ENCODE results near the gene TMEM219. TPM values are rescaled to one million over a fixed set of nuclear protein-coding genes. Genes with fewer than 3 reads are reported as not detected.
A peak's percentile ranks its signal among the peaks of the same experiment; 100 is the strongest.

The TMEM219 gene
- total RNA-seq, 1 donor from 2014 or later = 63.2 TPM

DNA sequence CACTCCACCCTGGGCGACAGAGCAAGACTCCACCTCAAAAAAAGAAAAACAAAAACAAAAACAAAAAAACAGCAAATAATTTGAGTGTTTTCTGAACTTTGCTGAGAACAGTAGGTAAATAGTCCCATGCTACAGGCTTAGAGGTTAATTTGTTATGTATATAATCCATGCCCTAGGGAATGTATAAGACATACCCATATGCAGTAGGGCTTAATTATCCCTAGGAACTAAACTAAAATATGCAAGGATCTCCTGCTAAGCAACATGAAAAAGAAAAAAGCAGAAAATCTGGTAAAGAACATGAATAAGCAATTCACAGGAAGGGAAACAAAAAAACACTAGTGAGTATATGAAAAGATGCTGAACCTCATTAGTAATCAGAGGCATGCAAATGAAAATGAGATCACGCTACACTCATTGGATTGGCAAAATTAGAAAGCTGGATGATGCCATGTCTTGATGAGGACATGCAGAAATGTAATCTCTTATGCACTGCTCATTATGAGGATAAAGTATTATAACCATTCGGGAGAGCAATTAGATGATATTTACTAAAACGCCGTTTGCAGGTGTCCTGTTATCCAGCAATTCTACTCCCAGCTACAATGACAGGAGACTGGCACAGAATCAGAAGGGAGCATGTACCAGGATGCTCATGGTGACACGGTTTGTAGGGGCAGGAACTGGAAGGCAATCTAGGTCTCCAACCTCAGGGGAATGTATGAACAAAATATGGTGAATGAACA, 41.4 kb upstream of the TMEM219 start:
- H3K4me3 ChIP-seq = no peak overlapping the region
- H3K4me1 ChIP-seq = peaks cover 16% of the 10 kb centered on the region
- peaks cover 46% of the 10 kb centered on the region for H3K36me3 ChIP-seq
- H3K27ac ChIP-seq (replicated peaks) = no peak overlapping the region
- intact Hi-C loops (cut with micrococcal nuclease) = no loop called here
- TF ChIP-seq, protein P1, sequence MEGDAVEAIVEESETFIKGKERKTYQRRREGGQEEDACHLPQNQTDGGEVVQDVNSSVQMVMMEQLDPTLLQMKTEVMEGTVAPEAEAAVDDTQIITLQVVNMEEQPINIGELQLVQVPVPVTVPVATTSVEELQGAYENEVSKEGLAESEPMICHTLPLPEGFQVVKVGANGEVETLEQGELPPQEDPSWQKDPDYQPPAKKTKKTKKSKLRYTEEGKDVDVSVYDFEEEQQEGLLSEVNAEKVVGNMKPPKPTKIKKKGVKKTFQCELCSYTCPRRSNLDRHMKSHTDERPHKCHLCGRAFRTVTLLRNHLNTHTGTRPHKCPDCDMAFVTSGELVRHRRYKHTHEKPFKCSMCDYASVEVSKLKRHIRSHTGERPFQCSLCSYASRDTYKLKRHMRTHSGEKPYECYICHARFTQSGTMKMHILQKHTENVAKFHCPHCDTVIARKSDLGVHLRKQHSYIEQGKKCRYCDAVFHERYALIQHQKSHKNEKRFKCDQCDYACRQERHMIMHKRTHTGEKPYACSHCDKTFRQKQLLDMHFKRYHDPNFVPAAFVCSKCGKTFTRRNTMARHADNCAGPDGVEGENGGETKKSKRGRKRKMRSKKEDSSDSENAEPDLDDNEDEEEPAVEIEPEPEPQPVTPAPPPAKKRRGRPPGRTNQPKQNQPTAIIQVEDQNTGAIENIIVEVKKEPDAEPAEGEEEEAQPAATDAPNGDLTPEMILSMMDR (IDR thresholded peaks at IDR 0.05; ENCODE audit: borderline replicate concordance) = no peak
- no peaks in the 10 kb centered on the region for H3K9me3 ChIP-seq (replicated peaks)
- DNase-seq = no peak
- H3K27me3 ChIP-seq (ENCODE audit: low read depth) = no peaks in the 10 kb centered on the region

DNA sequence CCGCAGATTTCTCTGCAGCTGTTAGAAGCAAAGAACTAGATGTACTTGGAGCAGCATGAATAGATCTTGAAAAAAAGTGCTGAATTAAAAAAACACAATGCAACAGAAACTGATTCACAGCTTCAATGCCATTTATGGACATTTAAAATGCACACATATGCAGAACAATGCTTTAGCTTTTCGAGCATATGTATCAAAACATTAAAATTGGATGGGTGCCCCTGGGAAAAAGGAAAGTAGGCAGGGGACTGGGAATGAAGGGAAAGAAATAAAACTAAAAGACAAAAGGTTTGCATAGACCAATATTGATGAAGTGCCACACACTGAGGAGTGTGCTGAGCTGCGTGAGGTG, 40.9 kb upstream of the TMEM219 start:
- no peak overlapping the region for H3K4me3 ChIP-seq
- peaks cover 22% of the 10 kb centered on the region for H3K4me1 ChIP-seq
- H3K9me3 ChIP-seq (replicated peaks) = no peaks in the 10 kb centered on the region
- H3K36me3 ChIP-seq = peaks cover 40% of the 10 kb centered on the region
- no peak overlapping the region for H3K27ac ChIP-seq (replicated peaks)
- no peak for DNase-seq
- intact Hi-C loops (cut with micrococcal nuclease) = no loop called here
- TF ChIP-seq, protein P1 (IDR thresholded peaks at IDR 0.05; ENCODE audit: borderline replicate concordance) = no peak
- no peaks in the 10 kb centered on the region for H3K27me3 ChIP-seq (ENCODE audit: low read depth)

DNA sequence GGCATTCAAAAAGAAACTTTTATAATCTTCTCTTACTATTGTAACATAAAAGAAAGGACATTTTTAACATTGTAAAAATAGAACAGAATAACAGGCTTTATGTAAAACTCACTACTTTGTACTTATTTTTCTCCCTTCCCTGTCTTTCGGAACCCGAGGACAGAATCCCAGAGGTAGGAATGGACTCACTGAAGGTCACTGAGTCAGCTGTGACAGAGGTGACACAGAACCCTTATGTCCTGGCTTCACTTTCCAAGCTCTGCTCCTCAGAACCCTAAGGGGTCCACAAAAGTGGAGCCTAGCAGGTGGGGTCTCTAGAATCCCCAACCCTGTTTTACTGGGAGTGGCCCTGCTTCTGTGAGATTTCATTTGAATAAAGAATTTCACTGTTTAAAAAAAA, 39.6 kb upstream of the TMEM219 start:
- peaks cover 40% of the 10 kb centered on the region for H3K36me3 ChIP-seq
- no peaks in the 10 kb centered on the region for H3K27me3 ChIP-seq (ENCODE audit: low read depth)
- no peaks in the 10 kb centered on the region for H3K9me3 ChIP-seq (replicated peaks)
- TF ChIP-seq, protein P1 (IDR thresholded peaks at IDR 0.05; ENCODE audit: borderline replicate concordance) = no peak
- peaks cover 33% of the 10 kb centered on the region for H3K4me1 ChIP-seq
- no peak overlapping the region for H3K27ac ChIP-seq (replicated peaks)
- intact Hi-C loops (cut with micrococcal nuclease) = no loop called here
- no peak overlapping the region for H3K4me3 ChIP-seq
- no peak for DNase-seq

DNA sequence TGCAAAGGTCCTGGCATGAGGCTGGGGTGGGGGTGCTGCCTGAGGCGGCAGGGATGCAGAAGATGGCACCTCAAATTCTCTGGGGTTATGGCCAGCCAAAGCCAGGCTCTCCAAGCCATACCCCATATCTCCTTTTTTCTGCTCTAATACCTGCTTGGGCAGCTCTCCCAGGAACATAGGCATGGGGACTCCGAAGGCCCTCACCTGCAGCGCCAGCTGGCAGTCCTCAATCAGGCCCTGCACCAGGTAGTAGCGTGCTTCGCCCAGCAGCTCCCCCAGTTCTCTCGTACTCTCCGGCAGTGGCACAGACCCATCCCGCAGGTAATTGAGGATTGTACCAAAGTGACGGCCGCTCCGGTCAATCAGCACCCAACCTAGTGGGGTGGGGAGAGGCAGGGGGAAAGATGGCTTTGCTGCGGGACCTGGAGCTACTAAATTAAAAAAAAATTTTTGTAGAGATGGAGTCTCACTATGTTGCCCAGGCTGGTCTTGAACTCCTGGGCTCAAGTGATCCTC, 38.8 kb upstream of the TMEM219 start:
- H3K4me3 ChIP-seq = no peak overlapping the region
- peaks cover 40% of the 10 kb centered on the region for H3K36me3 ChIP-seq
- H3K27me3 ChIP-seq (ENCODE audit: low read depth) = no peaks in the 10 kb centered on the region
- DNase-seq = no peak
- intact Hi-C loops (cut with micrococcal nuclease) = no loop called here
- TF ChIP-seq, protein P1 (IDR thresholded peaks at IDR 0.05; ENCODE audit: borderline replicate concordance) = no peak
- no peak overlapping the region for H3K27ac ChIP-seq (replicated peaks)
- peaks cover 35% of the 10 kb centered on the region for H3K4me1 ChIP-seq
- H3K9me3 ChIP-seq (replicated peaks) = no peaks in the 10 kb centered on the region

DNA sequence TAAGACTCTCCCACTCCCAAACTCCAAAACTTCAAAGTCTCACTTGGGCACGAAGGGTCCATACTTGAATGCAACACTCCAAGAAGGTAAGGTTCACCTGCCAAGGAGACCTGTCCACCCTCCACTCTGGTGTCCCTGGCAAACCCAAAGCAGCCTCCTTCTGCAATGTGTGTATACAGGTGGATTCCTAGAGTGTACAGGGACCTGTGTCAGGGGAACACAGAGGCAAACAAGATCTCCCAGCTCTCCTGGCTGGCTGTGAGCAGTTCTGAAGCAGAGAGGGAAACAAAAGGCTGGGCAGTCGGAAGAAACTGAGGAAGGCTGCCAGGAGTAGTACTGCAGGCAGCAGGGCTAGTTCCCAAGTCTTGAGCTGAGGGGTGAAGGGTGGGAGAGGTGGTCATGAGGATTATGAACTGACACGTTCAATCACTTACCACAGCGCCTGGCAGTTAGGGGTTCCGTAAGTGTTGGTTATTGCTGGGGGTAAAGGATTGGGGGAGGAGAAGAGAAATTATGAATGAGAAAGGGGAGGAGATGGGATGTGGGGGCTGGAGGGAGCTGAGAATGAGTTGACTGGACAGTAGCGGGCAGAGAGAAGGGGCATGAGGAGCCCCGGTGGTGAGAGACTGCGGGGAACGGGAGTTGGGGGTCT, 36.6 kb upstream of the TMEM219 start:
- DNase-seq = no peak
- intact Hi-C loops (cut with micrococcal nuclease) = no loop called here
- H3K4me1 ChIP-seq = peaks cover 35% of the 10 kb centered on the region
- H3K27me3 ChIP-seq (ENCODE audit: low read depth) = no peaks in the 10 kb centered on the region
- peaks cover 23% of the 10 kb centered on the region for H3K36me3 ChIP-seq
- H3K27ac ChIP-seq (replicated peaks) = peak overlapping the region; percentile 91
- TF ChIP-seq, protein P1 (IDR thresholded peaks at IDR 0.05; ENCODE audit: borderline replicate concordance) = no peak
- H3K9me3 ChIP-seq (replicated peaks) = no peaks in the 10 kb centered on the region
- peak overlapping the region; percentile 100 for H3K4me3 ChIP-seq

Measured in left ventricle myocardium inferior (tissue), 1 donor.